Measurements from ENCODE around the gene HSBP1. TPM values are rescaled to one million over a fixed set of nuclear protein-coding genes. Genes with fewer than 3 reads are reported as not detected.

Gene HSBP1
- 25.1 and 31.9 TPM in 2 replicates for total RNA-seq

DNA sequence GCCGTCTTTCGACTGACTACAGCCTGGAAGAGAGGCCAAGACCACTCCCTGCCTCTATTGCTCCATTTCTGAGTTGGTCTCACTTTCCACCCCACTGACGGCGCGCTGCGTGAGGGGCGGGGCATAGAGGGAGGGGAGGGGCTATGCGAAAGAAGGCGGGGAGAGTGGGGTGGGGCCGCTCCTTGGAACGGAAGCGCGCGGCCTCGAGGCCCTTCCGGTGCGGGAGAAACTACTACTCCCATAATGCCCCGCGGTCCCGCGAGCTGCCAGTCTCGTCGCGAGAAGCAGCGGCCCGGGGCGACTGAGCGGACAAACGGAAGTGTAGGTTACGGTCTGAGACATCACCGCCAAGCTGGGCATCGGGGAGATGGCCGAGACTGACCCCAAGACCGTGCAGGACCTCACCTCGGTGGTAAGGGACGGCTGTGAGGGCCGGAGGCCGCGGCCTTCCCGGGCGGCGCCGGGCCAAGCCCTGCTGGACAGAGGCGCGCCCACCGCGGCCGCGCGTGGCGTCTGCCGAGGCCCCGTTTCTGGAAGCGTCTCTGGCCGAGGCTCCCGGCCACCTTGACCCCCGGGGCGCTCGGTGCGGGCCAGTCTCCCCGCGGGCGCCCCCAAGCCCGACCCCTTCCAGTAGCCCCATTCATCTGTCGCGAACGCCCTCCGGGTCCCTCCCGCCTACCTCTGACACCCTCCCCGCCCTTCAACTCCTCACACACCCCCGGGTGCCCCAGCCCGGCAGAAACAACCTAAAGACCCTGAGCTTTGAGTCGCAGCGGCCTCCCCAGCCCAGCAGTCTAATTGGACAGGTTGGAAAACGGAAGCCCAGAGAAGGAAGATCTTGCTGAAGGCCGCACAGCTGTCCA is at the start of gene HSBP1:
Gene HSBP1 (plus strand): TSS at position 269 of the 863 bp plus-strand sequence. CDS start 99 bp downstream, at position 368.

Other genes with a start within 250 kb of the HSBP1 start
- 2.8 and 4.2 TPM in 2 replicates for gene MLYCD, start 91.1 kb downstream of the HSBP1 start, total RNA-seq
- 3.5 and 4.0 TPM in 2 replicates for gene OSGIN1, start 145.3 kb downstream of the HSBP1 start, total RNA-seq
- 0.12 and 0.22 TPM in 2 replicates for gene NECAB2, start 160.3 kb downstream of the HSBP1 start, total RNA-seq
- gene SLC38A8, start 234.8 kb downstream of the HSBP1 start, total RNA-seq, result not detected in 2 replicates